DND-41 (cell line): ENCODE data around the gene SEC24A.
"Not testable (repeated sequence)": the region's sequence is repeated elsewhere in the genome, so short reads cannot be mapped to it uniquely, and the experiment has no call there.

Experiments used
- ATAC-seq: fragments of 200-7000 bp; cut with Tn5 transposase; 3 replicates; pipeline ENCODE4 v1.9.1; 2021; ENCODE audit warnings: low read depth; ENCODE audit not compliant: insufficient read depth
- DNase-seq: peaks from one replicate; pipeline ENCODE4 v3.0.0-alpha.2; 2020
- H2AFZ ChIP-seq: 2 replicates; pipeline ENCODE4 v1.6.0; 2012; ENCODE audit warnings: low read depth, low read length
- H3K27ac ChIP-seq: 2 replicates; pipeline ENCODE4 v1.5.1; 2012; ENCODE audit warnings: low read length, inconsistent platforms
- H3K27me3 ChIP-seq: fragments of 200-600 bp; sonication (generic); 2 replicates; pipeline ENCODE4 v1.6.0; 2012; ENCODE audit warnings: low read length, mild to moderate bottlenecking, inconsistent platforms; ENCODE audit not compliant: insufficient read depth, poor library complexity
- H3K36me3 ChIP-seq: 2 replicates; pipeline ENCODE4 v1.5.1; 2012; ENCODE audit warnings: low read length, inconsistent platforms; ENCODE audit not compliant: insufficient read depth
- H3K4me1 ChIP-seq: 2 replicates; pipeline ENCODE4 v1.5.1; 2012; ENCODE audit warnings: mild to moderate bottlenecking, low read length; ENCODE audit not compliant: insufficient read depth
- H3K4me2 ChIP-seq: 2 replicates; pipeline ENCODE4 v1.6.0; 2012; ENCODE audit warnings: mild to moderate bottlenecking, moderate library complexity, low read length, inconsistent platforms; ENCODE audit not compliant: insufficient read depth
- H3K4me3 ChIP-seq, 2 experiments: fragments of 200-600 bp in 1 of 2; shearing (Covaris generic) in 1 of 2; 2 replicates each; pipeline ENCODE4 v1.5.1; 2012 to 2016; ENCODE audit warnings: inconsistent platforms in 2 of 2, low read length in 2 of 2, mild to moderate bottlenecking in 2 of 2, low read depth in 1 of 2, moderate library complexity in 1 of 2
- H3K79me2 ChIP-seq: 2 replicates; pipeline ENCODE4 v1.6.0; 2012; ENCODE audit warnings: low read length, inconsistent platforms; ENCODE audit not compliant: insufficient read depth
- H3K9ac ChIP-seq: 2 replicates; pipeline ENCODE4 v1.6.0; 2012; ENCODE audit warnings: low read depth, mild to moderate bottlenecking, inconsistent platforms, low read length, moderate library complexity
- H3K9me3 ChIP-seq: 2 replicates; pipeline ENCODE4 v1.5.1; 2012; ENCODE audit warnings: low read length, moderate library complexity, mild to moderate bottlenecking, inconsistent platforms; ENCODE audit not compliant: insufficient read depth, severe bottlenecking
- H4K20me1 ChIP-seq: 2 replicates; pipeline ENCODE4 v1.6.0; 2012; ENCODE audit warnings: low read length; ENCODE audit not compliant: insufficient read depth
- EZH2 ChIP-seq: IDR thresholded peaks from 3 replicates; pipeline ENCODE4 v1.6.1; 2012; ENCODE audit warnings: borderline replicate concordance, low read depth, mild to moderate bottlenecking, moderate library complexity, low read length, inconsistent platforms; ENCODE audit not compliant: severe bottlenecking
- TF ChIP-seq, protein P1 (sequence below): IDR thresholded peaks from 2 replicates; pipeline ENCODE4 v1.5.1; 2012; ENCODE audit warnings: borderline replicate concordance, low read length, moderate library complexity, mild to moderate bottlenecking; ENCODE audit not compliant: poor library complexity, severe bottlenecking; ENCODE audit errors: extremely low read depth

SEC24A gene

DNA sequence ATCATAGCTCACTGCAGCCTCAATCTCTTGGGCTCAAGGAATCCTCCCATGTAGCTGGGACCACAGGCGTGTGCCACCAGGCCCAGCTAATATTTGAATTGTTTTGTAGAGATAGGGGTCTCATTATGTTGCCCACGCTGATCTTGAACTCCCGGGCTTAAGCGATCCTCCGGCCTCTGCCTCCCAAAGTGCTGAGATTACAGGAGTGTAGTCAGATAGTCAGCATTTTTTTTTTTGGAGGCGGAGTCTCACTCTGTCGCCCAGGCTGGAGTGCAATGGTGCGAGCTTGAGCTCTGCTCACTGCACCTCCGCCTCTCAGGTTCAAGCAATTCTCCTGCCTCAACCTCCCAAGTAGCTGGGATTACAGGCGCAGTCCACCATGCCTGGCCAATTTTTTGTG, 14.4 kb upstream of the SEC24A start:
- no peak overlapping the region for H3K27ac ChIP-seq

DNA sequence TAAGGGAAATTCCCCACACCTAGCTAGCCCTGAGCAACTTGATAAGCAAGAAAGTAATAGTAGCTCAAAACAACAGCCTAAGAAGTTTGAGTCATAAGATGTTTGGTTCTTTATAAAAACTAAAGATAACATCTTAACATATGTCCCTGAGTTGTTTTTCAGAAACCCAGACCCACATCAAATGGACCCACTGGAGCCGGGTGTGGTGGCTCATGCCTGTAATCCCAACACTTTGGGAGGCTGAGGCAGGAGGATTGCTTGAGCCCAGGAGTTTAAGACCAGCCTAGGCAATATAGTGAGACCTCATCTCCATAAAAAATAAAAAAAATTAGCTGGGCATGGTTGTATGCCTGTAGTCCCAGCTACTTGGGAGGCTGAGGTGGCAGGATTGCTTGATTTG, 13.2 kb upstream of the SEC24A start:
- Histone ChIP-seq H3K79me2 (peaks cover 22% of the 10 kb centered on the region), H3K4me1 (peaks cover 24% of the 10 kb centered on the region)
- not testable (repeated sequence) for H3K36me3 ChIP-seq, H2AFZ ChIP-seq, H3K27ac ChIP-seq, H4K20me1 ChIP-seq, H3K27me3 ChIP-seq, H3K4me3 ChIP-seq, ATAC-seq, H3K9ac ChIP-seq, H3K9me3 ChIP-seq, H3K4me2 ChIP-seq, DNase-seq

More for the DNA sequence above, 14.4 kb upstream of the SEC24A start:
- Histone ChIP-seq H3K4me1 (peaks cover 24% of the 10 kb centered on the region), H3K27me3 (no peaks in the 10 kb centered on the region), H3K9ac (no peak overlapping the region), H3K79me2 (peaks cover 30% of the 10 kb centered on the region), H3K4me3 (no peak overlapping the region), H2AFZ (peak overlapping the region; percentile 14), H3K4me2 (no peak overlapping the region), H3K36me3 (no peaks in the 10 kb centered on the region), H4K20me1 (no peaks in the 10 kb centered on the region), H3K9me3 (no peaks in the 10 kb centered on the region)
- ATAC-seq: no peak
- no peak for DNase-seq
- TF ChIP-seq, protein P1, sequence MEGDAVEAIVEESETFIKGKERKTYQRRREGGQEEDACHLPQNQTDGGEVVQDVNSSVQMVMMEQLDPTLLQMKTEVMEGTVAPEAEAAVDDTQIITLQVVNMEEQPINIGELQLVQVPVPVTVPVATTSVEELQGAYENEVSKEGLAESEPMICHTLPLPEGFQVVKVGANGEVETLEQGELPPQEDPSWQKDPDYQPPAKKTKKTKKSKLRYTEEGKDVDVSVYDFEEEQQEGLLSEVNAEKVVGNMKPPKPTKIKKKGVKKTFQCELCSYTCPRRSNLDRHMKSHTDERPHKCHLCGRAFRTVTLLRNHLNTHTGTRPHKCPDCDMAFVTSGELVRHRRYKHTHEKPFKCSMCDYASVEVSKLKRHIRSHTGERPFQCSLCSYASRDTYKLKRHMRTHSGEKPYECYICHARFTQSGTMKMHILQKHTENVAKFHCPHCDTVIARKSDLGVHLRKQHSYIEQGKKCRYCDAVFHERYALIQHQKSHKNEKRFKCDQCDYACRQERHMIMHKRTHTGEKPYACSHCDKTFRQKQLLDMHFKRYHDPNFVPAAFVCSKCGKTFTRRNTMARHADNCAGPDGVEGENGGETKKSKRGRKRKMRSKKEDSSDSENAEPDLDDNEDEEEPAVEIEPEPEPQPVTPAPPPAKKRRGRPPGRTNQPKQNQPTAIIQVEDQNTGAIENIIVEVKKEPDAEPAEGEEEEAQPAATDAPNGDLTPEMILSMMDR: no peak
- TF ChIP-seq EZH2: no peak

DNA sequence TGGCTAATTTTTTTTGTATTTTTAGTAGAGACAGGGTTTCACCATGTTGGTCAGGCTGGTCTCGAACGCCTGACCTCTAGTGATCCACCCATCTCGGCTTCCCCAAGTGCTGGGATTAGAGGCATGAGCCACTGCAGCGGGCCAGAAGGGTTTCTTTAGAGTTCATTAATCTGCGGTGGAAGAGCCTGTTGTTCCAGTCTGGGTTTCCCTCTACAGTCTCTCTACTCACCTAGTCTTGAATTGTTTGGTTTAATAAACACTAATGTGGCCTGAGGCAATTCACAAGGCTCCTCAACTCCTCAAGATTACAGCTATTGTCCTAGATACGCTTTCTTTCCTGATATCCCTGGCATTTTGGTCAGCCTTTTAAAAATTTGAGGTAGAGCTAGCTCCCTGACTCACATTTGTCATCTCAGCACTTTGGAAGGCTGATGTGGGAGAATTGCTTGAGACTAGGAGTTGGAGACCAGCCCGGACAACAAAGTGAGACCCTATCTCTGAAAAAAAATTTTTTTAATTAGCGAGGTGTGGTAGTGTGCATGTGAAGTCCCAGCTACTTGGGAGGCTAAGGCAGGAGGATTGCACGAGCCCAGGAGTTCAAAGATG, 11.4 kb upstream of the SEC24A start:
- no peak for DNase-seq

DNA sequence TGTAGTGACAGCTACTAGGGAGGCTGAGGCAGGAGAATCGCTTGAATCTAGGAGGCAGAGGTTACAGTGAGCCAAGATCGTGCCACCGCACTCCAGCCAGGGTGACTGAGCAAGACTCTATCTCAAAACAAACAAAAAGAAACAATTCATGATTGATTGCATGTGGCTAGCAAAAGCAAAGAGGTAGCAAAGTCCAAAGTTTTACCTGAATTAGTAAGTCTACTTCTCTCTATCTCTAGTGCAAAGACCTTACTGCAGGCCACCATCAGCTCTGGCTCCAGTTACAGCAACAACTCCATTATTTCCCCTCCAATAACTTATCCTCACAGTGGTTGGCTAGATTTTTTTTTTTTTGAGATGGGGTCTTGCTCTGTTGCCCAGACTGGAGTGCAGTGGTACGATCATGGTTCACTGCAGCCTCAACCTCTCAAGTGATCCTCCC, 9.8 kb upstream of the SEC24A start:
- DNase-seq (no peak), ATAC-seq (no peak)
- H3K9me3 ChIP-seq: no peaks in the 10 kb centered on the region
- H3K4me3 ChIP-seq: no peak overlapping the region
- no peak overlapping the region for H3K9ac ChIP-seq
- no peak overlapping the region for H3K4me2 ChIP-seq
- no peaks in the 10 kb centered on the region for H3K36me3 ChIP-seq
- H2AFZ ChIP-seq: no peak overlapping the region
- H4K20me1 ChIP-seq: no peaks in the 10 kb centered on the region
- H3K27ac ChIP-seq: no peak overlapping the region
- no peaks in the 10 kb centered on the region for H3K79me2 ChIP-seq
- H3K27me3 ChIP-seq: no peaks in the 10 kb centered on the region
- no peaks in the 10 kb centered on the region for H3K4me1 ChIP-seq
- TF ChIP-seq, protein P1: no peak
- no peak for TF ChIP-seq EZH2

More for the DNA sequence above, 11.4 kb upstream of the SEC24A start:
- no peaks in the 10 kb centered on the region for H3K36me3 ChIP-seq
- H2AFZ ChIP-seq: no peak overlapping the region
- peaks cover 4% of the 10 kb centered on the region for H3K79me2 ChIP-seq
- no peak overlapping the region for H3K4me3 ChIP-seq
- H3K27ac ChIP-seq: no peak overlapping the region
- ATAC-seq: no peak
- TF ChIP-seq EZH2: no peak
- TF ChIP-seq, protein P1: no peak
- H4K20me1 ChIP-seq: no peaks in the 10 kb centered on the region
- H3K4me2 ChIP-seq: no peak overlapping the region
- H3K4me1 ChIP-seq: peaks cover 7% of the 10 kb centered on the region
- no peaks in the 10 kb centered on the region for H3K9me3 ChIP-seq
- no peak overlapping the region for H3K9ac ChIP-seq
- H3K27me3 ChIP-seq: no peaks in the 10 kb centered on the region
